GM12878 (cell line): ENCODE results near the gene PDE6A. TPM values are rescaled to one million over a fixed set of nuclear protein-coding genes. Genes with fewer than 3 reads are reported as not detected.

Experiments used
- ATAC-seq: fragments of 200-7000 bp; cut with Tn5 transposase; 3 replicates; pipeline ENCODE4 v1.9.1; 2020; ENCODE audit warnings: mild to moderate bottlenecking, moderate library complexity
- BruUV-seq: library from RNA; stranded (reverse); fragments of 400-500 nt; replicated peaks from 2 replicates; lab custom pipeline; 2021; lab: Mats Ljungman, UMichigan
- CTCF ChIA-PET: fragments of 300-600 bp; sonication (Branson Sonifier 250); formaldehyde crosslinking; extraction: SDS; loops from one replicate; lab custom pipeline; 2021; ENCODE audit warnings: inconsistent platforms; lab: Yijun Ruan, JAX
- POLR2A ChIA-PET: fragments of 350-600 bp; formaldehyde crosslinking; extraction: SDS; loops from one replicate; lab custom pipeline; 2021; ENCODE audit warnings: inconsistent platforms; lab: Charles Lee
- RAD21 ChIA-PET: fragments of 300-600 bp; sonication (Branson Sonifier 250); formaldehyde crosslinking; loops from one replicate; lab custom pipeline; 2023; ENCODE audit warnings: antibody characterized with exemption; ENCODE audit not compliant: unreplicated experiment; lab: Charles Lee
- SMC1A ChIA-PET: fragments of 300-600 bp; sonication (Branson Sonifier 250); formaldehyde crosslinking; loops from one replicate; lab custom pipeline; 2023; ENCODE audit not compliant: unreplicated experiment, uncharacterized antibody; lab: Charles Lee
- DNase-seq: peaks from one replicate; pipeline ENCODE4 v3.0.0-alpha.2; 2011; ENCODE audit warnings: low read depth, low spot score
- FAIRE-seq: peaks from 3 replicates; lab custom pipeline; 2011; peaks lifted over from hg19 to GRCh38; lab: Jason Lieb, UNC
- H2AFZ ChIP-seq: 2 replicates; pipeline ENCODE4 v1.6.0; 2011; ENCODE audit warnings: low read depth, low read length, control low read depth; ENCODE audit not compliant: control insufficient read depth
- H3K27ac ChIP-seq: 2 replicates; pipeline ENCODE4 v1.5.1; 2011; ENCODE audit warnings: control low read depth; ENCODE audit not compliant: control insufficient read depth, insufficient read depth
- H3K27me3 ChIP-seq, 2 experiments: replicated peaks in 1 of 2; 2 replicates each; pipeline versions ENCODE4 v1.6.0 to v1.6.1; 2011; ENCODE audit warnings: low read length in 1 of 2; ENCODE audit not compliant: control insufficient read depth in 2 of 2, insufficient read depth in 2 of 2
- H3K36me3 ChIP-seq, 2 experiments: 2 replicates each; pipeline ENCODE4 v1.5.1; 2011; ENCODE audit warnings: low read length in 1 of 2; ENCODE audit not compliant: control insufficient read depth in 2 of 2, insufficient read depth in 2 of 2
- H3K4me1 ChIP-seq: 2 replicates; pipeline ENCODE4 v1.6.1; 2011; ENCODE audit warnings: mild to moderate bottlenecking, low read length, moderate library complexity, mixed read lengths; ENCODE audit not compliant: control insufficient read depth, insufficient read depth
- H3K4me2 ChIP-seq: 2 replicates; pipeline ENCODE4 v1.6.0; 2011; ENCODE audit warnings: control low read depth; ENCODE audit not compliant: control insufficient read depth, insufficient read depth
- H3K4me3 ChIP-seq: fragments of 200-600 bp; sonication (generic); 2 replicates; pipeline ENCODE4 v1.5.1; 2016
- H3K79me2 ChIP-seq: 2 replicates; pipeline ENCODE4 v1.6.0; 2011; ENCODE audit warnings: low read length; ENCODE audit not compliant: control insufficient read depth, insufficient read depth
- H3K9ac ChIP-seq: 2 replicates; pipeline ENCODE4 v1.8.0; 2011; ENCODE audit warnings: low read length, control low read depth, mixed read lengths; ENCODE audit not compliant: control insufficient read depth, insufficient read depth
- H3K9me3 ChIP-seq: replicated peaks from 3 replicates; pipeline ENCODE4 v1.5.1; 2011; ENCODE audit warnings: mild to moderate bottlenecking, low read length; ENCODE audit not compliant: control insufficient read depth, insufficient read depth
- H4K20me1 ChIP-seq: 2 replicates; pipeline ENCODE4 v1.6.0; 2011; ENCODE audit not compliant: control insufficient read depth, insufficient read depth
- SMAD1 ChIP-seq: fragments of 450-650 bp; IDR thresholded peaks from 2 replicates; pipeline ENCODE4 v1.6.1; 2018; ENCODE audit warnings: mild to moderate bottlenecking, low read depth; ENCODE audit not compliant: partially characterized antibody
- TBL1XR1 ChIP-seq: IDR thresholded peaks from 2 replicates; pipeline ENCODE4 v1.6.1; 2012; ENCODE audit warnings: low read depth, low read length, improper control_type of control experiment
- TCF12 ChIP-seq: IDR thresholded peaks from 2 replicates; pipeline ENCODE4 v1.6.1; 2011; ENCODE audit warnings: low read depth, mild to moderate bottlenecking, low read length
- ZSCAN29 ChIP-seq: fragments of 450-650 bp; IDR thresholded peaks from 2 replicates; pipeline ENCODE4 v1.6.1; 2017; ENCODE audit warnings: mild to moderate bottlenecking, moderate library complexity
- WGBS: methylation state at CpG from one replicate; pipeline ENCODE4 v1.1.6; 2016; ENCODE audit warnings: low lambda C conversion rate; ENCODE audit not compliant: insufficient replicate concordance, insufficient coverage; ENCODE audit errors: missing lambda C conversion rate; 5-methylcytosine and 5-hydroxymethylcytosine counted together
- in situ Hi-C: fragments of 300-500 bp; cut with MboI; formaldehyde crosslinking; loops from 9 replicates; pipeline ENCODE4 v1.14.3; 2018; ENCODE audit warnings: mixed read lengths
- intact Hi-C: fragments of 100-400 bp; cut with micrococcal nuclease; formaldehyde crosslinking; loops from one replicate; pipeline ENCODE4 v1.14.2; 2022; ENCODE audit not compliant: unreplicated experiment
- polyA plus RNA-seq, 11 experiments: library from polyadenylated mRNA; depleted of rRNA in 4 of 11; unstranded in 6 of 11; stranded (reverse) in 5 of 11; fragments of >200 nt; fragmentation: Nextera tagmentation in 4 of 11; fragmentation: Illumina TruSeq in 1 of 11; extraction: Ambion mirVana in 4 of 11; extraction: Trizol in 1 of 11; gene quantifications; 1 replicate in 1 of 11; 2 replicates in 10 of 11; pipeline versions ENCODE4 v1.2.1 to v1.2.3, GENCODE V29; 2011 to 2016; ENCODE audit warnings: inconsistent platforms in 2 of 11, missing spikeins in 2 of 11, low read depth in 1 of 11
- total RNA-seq, 4 experiments: library from RNA; depleted of rRNA in 3 of 4; stranded (reverse); fragments of >200 nt in 3 of 4; fragmentation: Illumina TruSeq in 1 of 4; extraction: Trizol in 1 of 4; gene quantifications; 2 replicates each; pipeline versions ENCODE4 v1.2.1 to v1.2.3, GENCODE V29; 2013 to 2021

Gene PDE6A
- total and polyA plus RNA-seq, 10 of the 15 experiments (the other 5 are each of a cell fraction or from before 2014, with no cell fraction given), result 0.05 to 0.26 TPM; not detected in 8

- BruUV-seq, result no TSS peak
- Histone ChIP-seq H3K9ac (no peak overlapping the region), H3K27me3 (no peaks in the 10 kb centered on the region; a peak in 1 of 4 replicates)
- ATAC-seq, result no peak
- RAD21 ChIA-PET, result no interaction called here
- TF ChIP-seq TBL1XR1, result no peak
- no peak for TF ChIP-seq TCF12
- no peak for TF ChIP-seq ZSCAN29
- TF ChIP-seq, all 136 proteins: peak for 0
- ChIA-PET SMC1A (interaction anchor here (0.6 kb wide), 1 partner anchor 173 kb away, joined by 3 read pairs; no protein-coding TSS in a partner anchor), CTCF (interaction anchor here (1.1 to 2.3 kb wide), 4 partner anchors 12 to 207 kb away, joined by 3 to 7 read pairs (median 4); no protein-coding TSS in a partner anchor), POLR2A (no interaction called here)
- no peaks in the 10 kb centered on the region for H3K4me1 ChIP-seq
- H3K9me3 ChIP-seq, result no peaks in the 10 kb centered on the region
- no peaks in the 10 kb centered on the region for H3K36me3 ChIP-seq
- intact Hi-C loops, result no loop called here
- no peak overlapping the region for H3K4me2 ChIP-seq
- H2AFZ ChIP-seq, result no peak overlapping the region
- WGBS, result 0% methylated on average over 1 of the region's 1 CpG
- no peak overlapping the region for H3K4me3 ChIP-seq
- DNase-seq (no peak), FAIRE-seq (no peak)
- no peak overlapping the region for H3K27ac ChIP-seq
- H4K20me1 ChIP-seq, result no peaks in the 10 kb centered on the region
- no peaks in the 10 kb centered on the region for H3K79me2 ChIP-seq
- in situ Hi-C loops, result no loop called here
Observed at GRCh38 chr5:149873896-149874295, 70.7 kb downstream of the PDE6A start.

GRCh38 chr5:149872351-149873040, 72.1 kb downstream of the PDE6A start:
- no peak for FAIRE-seq

More at GRCh38 chr5:149872351-149873040, 72.1 kb downstream of the PDE6A start:
- Histone ChIP-seq H3K4me1 (no peaks in the 10 kb centered on the region), H2AFZ (no peak overlapping the region), H3K79me2 (no peaks in the 10 kb centered on the region), H3K9ac (no peak overlapping the region), H3K36me3 (no peaks in the 10 kb centered on the region), H3K4me2 (no peak overlapping the region), H3K27me3 (no peaks in the 10 kb centered on the region; a peak in 1 of 4 replicates), H4K20me1 (no peaks in the 10 kb centered on the region), H3K27ac (no peak overlapping the region), H3K4me3 (no peak overlapping the region), H3K9me3 (no peaks in the 10 kb centered on the region)
- RAD21 ChIA-PET, result no interaction called here
- POLR2A ChIA-PET, result interaction anchor here (0.7 kb wide), 1 partner anchor 120 kb away, joined by 3 read pairs; no protein-coding TSS in a partner anchor
- WGBS, result 48% methylated on average over 11 of the region's 11 CpGs
- no peak for ATAC-seq
- in situ Hi-C loops (no loop called here), intact Hi-C loops (no loop called here)
- CTCF ChIA-PET, result interaction anchor here (0.7 to 2.3 kb wide), 5 partner anchors 20 to 734 kb away, joined by 3 to 7 read pairs (median 3); no protein-coding TSS in a partner anchor
- no peak for TF ChIP-seq SMAD1
- BruUV-seq, result no TSS peak
- DNase-seq, result no peak
- SMC1A ChIA-PET, result interaction anchor here (0.7 to 1.5 kb wide), 3 partner anchors 9 to 496 kb away, joined by 3 to 4 read pairs (median 3); no protein-coding TSS in a partner anchor
